ENCODE data around the gene PLPPR5.

Gene PLPPR5

DNA sequence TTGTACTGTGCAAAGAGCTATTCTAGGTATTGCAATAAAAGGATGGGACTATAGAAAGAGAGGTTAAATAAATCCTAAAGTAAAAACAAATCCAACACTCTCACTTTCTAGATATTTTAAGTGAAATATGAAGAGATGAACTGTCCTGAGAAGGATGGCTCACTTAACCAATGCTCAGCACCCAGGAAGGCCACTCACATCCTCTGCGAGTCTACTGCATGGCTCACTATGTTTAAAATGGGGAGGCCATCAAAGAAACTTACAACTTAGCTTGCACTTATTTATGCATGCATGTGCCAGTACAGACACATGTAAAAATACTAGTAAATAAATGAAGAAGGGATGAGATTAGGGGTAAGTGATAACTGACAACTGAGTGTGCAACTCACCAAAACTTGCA lies 37.5 kb downstream of the PLPPR5 start:
- no peak for DNase-seq

DNA sequence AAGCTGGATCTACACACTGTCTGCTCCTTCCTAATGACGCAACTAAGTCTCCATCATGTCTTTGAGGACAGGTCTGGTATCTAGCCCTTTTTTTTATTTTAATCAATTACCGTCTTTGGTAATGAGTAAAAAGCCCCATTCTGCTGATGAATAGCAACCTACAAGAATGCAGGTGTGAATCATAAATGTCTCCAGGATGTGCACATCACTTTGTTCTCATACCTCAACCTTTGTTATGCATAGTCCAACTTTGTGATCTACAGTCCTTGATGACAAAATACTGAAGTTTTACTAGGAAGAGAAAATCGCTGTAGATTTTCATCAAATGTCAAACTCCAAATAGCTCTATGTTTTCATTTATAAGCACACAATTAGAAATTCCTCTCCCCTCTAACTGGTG lies 39.3 kb downstream of the PLPPR5 start:
- no peak for DNase-seq

DNA sequence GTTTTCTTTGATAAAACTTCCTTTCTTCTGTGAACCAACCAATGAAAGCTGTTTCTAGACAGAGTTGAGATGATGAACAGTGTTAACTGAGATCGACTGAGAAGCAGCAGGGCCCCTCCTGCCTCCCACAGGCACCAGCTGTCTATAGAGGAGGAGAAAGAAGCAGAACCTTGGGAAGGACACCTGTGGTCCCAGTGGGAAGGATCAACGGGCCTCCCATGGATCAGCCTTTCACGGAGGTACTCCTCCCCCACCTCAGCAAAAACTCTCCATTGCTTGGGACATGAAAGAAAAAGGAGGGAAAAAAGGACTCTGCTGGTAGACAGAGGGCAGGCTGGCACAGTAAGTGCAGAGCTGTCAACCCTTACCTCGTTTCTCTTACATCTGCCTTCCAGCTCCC lies 40.5 kb downstream of the PLPPR5 start:
- no peak for DNase-seq

DNA sequence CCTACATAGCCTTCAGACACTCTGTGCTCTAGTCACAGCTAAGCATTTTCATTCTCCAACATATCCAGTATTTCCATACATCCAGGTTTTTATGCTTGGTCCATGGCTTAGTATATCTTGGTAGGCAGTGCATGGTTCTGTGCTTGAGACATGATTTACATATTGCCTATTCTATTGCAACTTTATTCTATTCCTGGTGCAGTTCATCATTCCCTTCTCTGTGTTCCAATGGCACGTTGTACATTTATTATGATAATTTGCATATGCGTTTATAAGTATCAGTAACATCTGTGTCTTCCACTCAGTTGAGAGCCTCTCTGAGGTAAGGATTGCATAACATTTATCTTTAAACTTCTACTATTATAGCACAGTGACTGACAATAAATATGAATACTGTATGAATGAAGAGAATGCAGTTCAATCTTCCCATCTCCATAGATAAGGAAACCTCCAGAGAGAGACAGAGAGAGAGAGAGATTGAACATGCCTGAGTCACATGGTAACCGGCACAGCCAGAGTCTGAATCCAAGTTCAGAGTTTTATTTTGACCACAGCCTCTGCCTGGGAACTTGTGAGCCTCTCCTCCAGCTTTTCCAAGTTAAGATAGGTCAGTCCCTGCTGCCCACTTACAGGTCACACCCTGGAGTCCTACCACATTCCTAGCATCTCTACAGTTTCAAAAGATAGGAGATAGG lies 41.5 kb downstream of the PLPPR5 start:
- no peak for DNase-seq

DNA sequence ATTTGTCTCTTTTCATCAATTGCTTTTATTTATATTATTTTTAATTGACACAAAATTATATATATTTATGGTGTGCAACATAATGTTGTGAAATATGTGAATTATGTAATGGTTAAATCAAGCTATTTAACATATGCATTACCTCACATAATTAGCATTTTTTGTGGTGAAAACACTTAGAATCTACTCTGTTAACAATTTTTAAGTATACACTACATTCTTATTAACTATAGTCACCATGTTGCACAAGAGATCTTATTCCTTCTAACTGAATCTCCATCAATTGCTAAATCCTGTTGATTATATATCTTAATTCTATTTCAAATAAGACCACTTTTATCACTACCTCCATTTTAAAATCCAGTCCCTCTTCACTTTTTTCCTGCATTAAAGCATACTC lies 42.5 kb downstream of the PLPPR5 start:
- DNase-seq: no peak

DNA sequence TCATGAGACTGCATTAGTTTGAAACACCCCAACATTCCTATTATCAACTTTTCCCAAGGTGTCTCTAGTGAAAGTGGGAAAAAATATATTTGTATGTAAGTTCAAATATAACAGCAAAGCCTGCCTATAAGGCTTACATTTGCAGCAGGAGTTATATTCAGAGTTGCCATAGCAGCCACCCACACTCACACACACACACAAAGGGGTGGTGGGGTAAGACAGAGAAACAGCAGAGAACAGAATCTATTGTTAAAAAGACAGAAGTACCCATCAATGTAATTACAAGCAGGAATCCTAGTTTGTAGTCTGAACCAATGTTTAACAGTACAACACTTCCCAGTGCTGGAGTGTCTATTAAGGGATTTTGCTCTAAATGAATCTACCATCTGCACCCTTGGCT lies 55.0 kb downstream of the PLPPR5 start:
- no peak for DNase-seq

DNA sequence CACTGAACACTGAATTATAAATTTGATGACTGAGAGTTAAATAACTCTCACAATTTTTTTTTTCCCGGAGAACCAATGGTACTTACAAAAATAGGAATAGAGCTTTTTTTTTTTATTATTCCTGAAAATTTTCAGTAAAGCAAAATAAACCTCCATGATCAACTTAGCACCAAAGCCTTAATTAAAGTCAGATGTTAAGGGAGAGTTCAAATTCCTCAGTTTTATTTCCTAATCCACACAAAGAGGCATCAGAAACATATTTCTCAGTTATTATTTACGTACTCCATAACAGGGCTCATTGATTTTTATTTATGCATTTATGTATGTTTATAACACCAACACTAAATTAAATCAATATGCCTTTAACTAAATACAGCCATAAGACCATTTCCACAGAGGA lies 55.5 kb downstream of the PLPPR5 start:
- DNase-seq: no peak

DNA sequence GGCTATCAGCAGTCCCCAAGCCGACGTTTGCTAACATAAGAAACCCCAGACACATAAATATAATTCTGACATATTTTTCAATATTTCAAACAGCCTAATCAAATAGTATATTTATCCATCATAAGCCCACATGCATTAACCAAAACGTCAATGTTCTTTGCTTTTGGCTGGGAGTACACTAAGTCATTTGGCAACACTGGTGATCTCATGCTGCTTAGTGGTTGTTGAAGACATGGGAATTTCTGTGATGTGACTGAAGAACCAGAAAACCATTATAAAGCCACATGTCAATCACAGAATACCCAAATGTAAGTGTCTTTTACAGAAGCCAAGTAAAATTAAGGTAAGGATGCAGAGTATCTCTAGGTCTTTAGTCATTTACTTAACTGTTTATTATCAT lies 57.6 kb downstream of the PLPPR5 start:
- no peak for DNase-seq

DNA sequence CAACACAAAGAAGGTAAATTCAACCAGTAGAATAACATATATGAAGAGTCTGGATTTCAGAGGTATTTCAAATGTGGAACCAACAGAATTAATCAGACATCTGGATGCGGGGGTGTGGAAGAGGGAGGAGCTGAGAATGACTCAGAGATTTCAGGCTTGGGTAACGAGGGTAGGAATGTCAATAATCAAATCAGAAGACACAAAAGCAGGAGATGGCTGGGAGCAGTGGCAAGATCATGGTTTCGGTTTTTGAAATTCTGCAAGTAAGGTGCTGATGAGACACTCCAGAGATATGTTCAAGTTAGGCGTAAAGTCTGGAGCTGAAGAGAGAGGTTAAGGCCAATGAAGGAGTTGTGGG lies 64.0 kb downstream of the PLPPR5 start:
- DNase-seq: no peak

DNA sequence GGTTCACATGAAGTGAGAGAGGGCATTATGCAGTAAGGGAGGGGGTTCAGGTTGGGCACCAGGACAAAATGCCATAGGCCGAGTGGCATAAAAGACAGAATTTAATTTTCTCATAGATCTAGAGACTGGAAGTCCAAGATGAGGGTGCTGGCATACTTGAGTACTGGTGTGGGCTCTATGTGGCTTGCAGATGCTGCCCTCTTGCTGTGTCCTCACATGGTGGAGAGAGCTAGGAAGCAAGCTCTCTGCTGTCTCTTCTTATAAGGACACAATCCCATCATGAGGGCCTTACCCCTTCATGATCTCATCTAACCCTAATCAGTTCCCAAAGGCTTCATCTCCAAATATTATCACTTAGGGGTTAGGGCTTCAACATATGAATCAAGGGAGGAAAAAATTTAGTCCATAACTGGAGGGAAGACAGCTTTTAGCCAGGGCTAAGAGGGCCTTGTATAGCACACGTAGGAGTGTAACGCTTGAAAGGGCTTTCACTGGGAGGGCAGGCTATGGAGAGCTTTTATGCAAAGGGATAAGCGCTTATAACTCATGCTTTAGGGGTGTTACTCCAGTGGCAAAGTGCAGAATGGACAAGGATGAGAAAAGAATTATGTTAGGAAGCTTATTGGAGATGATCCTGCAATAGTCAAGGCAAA lies 64.5 kb downstream of the PLPPR5 start:
- no peak for DNase-seq

DNA sequence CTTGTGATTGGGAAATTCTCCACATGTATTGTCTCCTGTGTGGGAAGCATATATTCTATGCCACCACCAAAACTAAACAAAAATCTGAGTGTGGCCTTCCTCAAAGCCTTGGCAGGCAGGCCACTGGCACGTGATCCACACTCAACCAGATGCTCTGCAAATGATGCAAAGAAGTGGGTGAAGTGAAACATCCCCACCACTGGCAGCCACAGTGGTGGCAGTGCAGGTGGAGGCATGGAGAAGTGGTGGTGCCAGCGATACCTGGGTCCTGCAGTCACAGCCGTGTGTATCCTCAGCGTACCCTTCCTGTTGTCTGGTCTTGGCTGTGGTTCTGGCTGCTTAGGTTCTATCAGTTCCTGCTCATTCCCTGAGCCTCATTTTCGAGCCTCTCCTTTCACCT lies 65.2 kb downstream of the PLPPR5 start:
- DNase-seq: no peak

DNA sequence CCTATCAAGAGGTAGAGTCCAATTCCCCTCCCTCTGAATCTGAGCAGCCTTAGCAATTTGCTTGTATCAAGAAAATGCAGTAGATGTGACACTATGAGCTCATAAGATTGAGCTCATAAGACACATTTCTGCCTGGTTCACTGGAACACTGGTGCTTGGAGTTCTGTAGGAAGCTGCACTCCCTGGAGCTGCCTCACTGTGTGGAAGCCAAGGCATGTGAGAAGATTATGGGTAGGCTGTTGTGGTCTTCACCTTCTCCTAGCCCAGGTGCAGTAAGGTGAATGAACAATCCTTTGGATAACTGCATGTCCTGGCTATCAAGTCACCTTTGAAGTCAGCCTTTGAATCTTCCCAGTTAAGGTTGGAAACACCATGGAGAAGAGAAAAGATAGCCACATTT lies 67.3 kb downstream of the PLPPR5 start:
- DNase-seq: no peak

DNA sequence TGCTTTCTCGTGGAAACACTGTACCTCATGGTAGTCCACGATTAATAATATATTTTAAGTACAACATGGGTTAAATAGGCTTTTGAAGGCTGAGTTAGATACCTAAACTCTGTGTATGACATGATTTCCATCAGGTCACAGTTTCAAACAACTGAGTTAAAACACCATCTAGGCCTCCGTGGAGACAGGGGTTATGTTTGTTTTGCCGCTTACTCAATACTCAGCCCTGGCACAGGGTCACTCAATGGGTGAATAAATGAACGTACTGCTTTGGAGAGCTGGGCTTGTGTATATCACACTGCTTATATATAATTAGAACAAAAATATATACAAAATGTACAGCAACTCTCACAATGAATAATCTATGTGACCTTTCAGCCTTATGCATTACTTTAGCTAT lies 72.5 kb downstream of the PLPPR5 start:
- no peak for DNase-seq

DNA sequence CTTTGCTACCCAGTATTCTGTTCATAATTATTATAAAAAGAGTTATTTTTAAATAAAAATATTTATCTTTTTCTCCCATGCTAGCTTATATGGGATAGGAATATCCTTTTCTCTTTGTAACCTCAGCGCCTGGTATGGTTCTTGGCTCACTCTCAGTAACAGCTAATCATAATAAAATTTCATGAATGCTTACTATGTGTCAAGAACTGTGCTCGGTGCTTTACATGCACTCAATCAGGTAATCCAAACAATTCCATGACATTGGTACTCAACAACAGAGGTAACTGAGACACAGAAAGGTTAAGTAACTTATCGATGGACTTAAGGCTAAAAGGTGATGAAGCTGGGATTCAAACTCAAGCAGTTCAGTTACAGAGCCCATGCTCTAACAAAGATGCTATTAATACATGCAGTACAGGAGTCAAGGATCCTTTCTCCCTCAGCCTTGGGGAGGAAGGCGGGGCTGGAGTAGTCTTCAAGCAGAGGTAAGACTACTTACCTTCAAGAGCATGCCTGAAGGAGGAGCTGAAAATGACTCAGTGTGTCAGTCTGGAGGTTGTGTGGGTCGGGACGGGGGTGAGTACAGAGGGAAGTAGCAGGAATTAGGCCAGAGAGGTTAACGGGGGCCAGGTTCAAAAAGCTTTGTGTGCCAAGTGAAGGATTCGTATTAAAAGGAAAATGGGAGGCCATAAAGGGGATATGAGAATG lies 73.4 kb downstream of the PLPPR5 start:
- DNase-seq: no peak

DNA sequence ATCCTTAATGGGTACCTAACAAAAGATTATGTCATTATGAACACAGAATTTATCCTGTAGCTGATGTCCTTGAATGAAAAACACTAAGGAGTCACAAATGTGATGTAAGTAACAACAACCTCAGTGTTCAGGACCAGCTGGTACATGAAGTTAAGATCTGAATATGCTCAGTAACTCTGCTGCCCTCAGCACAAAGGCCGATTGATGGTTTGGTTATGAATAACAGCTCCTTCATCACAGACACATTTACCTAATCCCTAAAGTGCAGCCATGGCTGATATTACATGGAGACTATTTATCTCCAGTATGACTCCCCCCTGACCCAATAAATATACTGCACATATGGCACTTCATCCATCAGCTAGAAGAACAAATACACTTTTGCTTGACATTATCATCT lies 75.2 kb downstream of the PLPPR5 start:
- no peak for DNase-seq

DNA sequence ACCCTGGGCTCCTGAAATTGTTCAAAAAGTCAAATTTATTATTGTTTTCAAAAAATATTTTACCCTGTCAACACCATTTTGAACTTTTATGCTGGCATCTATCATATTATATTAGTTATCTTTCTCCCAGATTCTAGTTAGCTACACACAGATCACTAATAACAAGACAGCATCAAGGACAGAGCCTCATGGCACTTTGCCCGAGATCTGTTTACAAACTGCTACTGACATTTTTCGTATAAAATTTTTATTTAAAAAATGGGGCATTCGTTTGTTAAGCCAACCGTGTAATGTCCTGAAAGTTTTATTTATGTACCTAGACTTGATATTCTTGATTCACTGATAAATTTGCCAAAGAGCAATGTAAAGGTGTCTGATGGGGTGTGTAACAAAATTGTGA lies 78.1 kb downstream of the PLPPR5 start:
- no peak for DNase-seq

DNA sequence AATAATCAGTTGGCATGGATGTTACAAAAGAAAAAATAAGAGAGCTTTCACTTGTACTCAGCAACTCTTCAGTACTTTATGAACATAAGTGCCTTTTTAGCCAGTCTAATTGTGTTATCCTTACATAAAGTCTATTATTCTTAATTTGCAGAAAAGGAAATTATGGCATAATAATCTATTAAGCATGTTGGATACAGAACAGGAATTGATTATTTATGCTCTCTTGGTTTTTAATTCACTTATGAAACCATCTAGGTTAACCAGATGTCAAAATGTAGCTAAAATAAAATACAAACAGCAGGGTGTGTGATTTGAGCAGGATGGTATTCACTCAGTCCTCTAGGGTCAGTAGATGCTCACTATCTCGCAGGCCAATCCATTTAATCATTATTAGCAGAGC lies 79.7 kb downstream of the PLPPR5 start:
- DNase-seq: no peak

DNA sequence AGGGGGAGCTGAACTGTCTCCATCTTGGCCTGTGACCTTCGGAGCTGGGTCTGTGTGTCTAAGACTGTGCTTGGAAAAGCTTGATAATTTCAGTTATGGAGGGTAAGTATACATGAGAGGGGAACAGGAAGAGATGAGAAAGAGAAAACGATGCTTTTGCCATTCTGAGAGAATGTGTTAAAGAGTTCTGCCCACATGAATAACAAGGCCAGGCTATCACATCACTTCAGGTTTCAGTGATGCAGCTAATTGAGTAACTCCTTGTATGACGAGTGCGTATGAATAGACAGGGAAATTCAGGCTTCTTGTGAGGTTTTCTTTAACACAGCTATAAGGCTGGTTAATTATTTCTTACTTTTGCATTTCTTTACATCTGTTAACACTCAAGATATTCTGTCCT lies 81.0 kb downstream of the PLPPR5 start:
- DNase-seq: no peak

DNA sequence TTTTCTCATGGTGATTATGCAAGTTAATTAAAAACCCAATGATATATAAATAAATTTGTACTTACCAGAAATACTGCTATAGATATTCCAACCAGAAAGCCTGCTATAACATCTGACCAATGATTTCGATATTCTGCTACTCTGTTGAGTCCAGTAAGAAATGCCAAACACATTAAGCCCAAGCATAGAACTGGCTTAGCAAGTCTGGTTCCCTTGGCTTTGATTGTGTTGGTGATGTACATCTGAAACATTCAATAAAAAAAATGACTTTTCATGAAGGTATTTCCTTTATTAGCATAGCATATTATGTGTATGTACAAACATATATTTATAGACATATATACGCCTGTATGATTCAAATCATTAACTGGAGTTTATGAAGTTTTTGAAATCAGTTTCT lies 82.8 kb downstream of the PLPPR5 start:
- no peak for DNase-seq

DNA sequence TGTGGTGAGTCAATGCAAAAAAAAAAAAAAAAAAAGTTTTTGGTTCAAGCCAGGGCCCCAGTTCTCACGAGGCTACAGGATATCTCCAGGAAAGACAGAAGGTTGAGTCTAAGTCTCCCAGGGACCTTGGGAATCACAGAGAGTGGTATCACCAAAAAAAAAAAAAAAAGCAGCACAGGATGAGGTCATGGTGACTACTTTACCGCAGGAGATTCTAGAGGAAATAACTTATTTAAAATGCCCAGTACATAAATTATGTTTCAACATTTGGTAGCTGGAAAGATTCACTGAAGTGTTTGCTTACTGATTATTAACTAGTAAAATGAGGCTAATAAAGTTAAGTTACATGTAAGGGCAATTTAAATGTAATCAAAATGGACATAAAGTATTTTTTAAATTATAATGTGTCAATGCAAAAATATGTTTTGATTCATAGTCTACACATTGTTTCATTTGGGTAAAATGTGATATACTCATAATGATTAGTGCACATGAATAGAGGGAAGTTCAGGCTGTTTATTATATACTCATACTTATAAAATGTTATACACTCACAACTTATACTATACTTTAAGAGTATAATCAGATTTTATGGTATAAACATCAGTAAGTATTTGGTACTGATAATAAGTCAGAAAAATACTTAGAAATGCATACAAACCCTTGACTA lies 84.1 kb downstream of the PLPPR5 start:
- DNase-seq: no peak

DNA sequence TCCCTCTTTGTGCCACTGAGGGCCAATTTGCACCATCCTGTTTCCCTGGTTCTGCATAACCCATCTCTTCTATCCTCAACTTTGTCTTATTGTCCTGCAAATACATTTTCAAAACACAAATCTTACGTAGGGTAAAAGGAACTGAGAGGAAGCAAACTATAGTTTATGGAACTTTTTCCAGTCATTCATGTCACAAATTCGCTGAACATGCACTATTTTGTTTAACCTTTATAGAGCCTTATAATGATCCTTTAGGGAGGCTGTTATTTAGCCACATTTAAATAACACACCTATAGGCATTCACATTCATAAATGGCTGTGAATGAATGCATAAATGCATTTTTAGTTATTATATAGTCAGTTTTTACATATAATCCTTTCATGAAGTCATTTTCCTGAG lies 85.0 kb downstream of the PLPPR5 start:
- no peak for DNase-seq

DNA sequence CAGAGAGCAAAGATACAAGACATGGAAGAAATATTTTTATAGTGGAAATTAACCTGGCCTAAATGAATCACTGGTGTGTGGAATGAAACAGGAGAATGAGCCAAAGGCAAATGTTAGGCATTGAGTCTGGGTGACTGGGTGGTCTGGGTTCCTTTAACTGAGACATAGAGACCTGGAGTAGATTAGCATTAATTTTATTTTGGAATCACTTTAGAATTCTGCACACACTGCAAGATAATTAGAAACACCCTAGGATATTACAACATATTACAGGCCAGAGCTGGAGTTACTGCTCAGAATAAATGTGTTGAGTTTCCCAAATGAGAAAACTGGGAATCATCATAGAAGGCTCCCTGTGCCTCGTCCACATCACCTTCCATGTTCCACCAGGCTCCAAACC lies 85.5 kb downstream of the PLPPR5 start:
- DNase-seq: no peak

DNA sequence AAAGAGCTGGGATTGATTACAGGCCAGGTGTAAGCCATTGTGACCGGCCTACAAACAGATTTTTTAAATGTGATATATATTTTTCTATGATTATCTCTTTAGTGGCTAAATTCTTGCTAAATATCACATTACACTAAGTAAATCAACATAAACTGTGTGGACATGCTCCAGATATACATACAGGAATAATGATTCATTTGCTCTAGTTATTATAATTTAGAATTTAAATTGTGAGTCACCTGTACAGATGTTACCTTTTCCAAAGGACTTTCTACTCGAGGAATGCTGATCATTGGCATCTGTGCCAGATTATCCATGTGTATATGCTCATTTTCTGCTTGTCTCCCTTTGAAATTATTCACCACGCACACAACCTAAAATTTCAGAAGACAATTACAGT lies 90.1 kb downstream of the PLPPR5 start:
- no peak for DNase-seq

DNA sequence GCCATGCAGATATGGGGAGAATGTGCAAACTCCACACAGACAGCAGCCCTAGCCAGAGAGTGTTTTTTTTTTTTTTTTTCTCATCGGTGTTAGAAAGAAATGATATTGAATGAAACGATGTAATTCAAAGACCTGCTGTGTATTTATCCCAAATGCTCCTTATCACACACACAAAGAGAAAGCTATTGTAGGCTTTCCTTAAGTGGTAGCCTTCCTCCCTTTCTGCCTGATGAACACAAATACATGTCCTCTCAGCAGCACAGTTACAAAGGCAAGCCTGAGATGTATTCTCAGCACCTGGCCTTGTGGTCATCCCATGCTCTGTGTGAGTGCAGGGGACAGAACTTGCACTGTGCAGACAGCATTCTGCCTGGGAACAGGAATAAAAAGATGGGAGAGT lies 93.8 kb downstream of the PLPPR5 start:
- DNase-seq: no peak
